A673 (cell line): ENCODE measurements around the gene KIF26A. TPM values are rescaled to one million over a fixed set of nuclear protein-coding genes. Genes with fewer than 3 reads are reported as not detected.
"Not testable (repeated sequence)": the region's sequence is repeated elsewhere in the genome, so short reads cannot be mapped to it uniquely, and the experiment has no call there.

ENCODE experiments used
- BruUV-seq: library from RNA; stranded (reverse); fragments of 400-500 nt; replicated peaks from 2 replicates; lab custom pipeline; 2021; lab: Mats Ljungman, UMichigan
- CTCF ChIA-PET: fragments of 300-600 bp; sonication (Branson Sonifier 250); formaldehyde crosslinking; loops from one replicate; lab custom pipeline; 2022; ENCODE audit warnings: antibody characterized with exemption; lab: Charles Lee
- POLR2A ChIA-PET: fragments of 300-600 bp; sonication (Branson Sonifier 250); formaldehyde crosslinking; loops from one replicate; lab custom pipeline; 2022; ENCODE audit warnings: antibody characterized with exemption; ENCODE audit not compliant: low non-redundant PET; lab: Charles Lee
- DNase-seq: peaks from one replicate; pipeline ENCODE4 v3.0.0-alpha.2; 2015; ENCODE audit warnings: low spot score
- H3K27ac ChIP-seq: fragments of 200-600 bp; sonication (generic); 2 replicates; pipeline ENCODE4 v1.5.1; 2016; ENCODE audit warnings: mixed run types, low read depth, mild to moderate bottlenecking, mixed read lengths, antibody characterized with exemption, low read length; ENCODE audit not compliant: poor library complexity, severe bottlenecking
- H3K27me3 ChIP-seq: fragments of 200-600 bp; sonication (generic); replicated peaks from 2 replicates; pipeline ENCODE4 v1.6.1; 2017; ENCODE audit warnings: mixed run types, low read depth, mild to moderate bottlenecking, mixed read lengths, antibody characterized with exemption, low read length; ENCODE audit not compliant: insufficient read depth, poor library complexity
- H3K36me3 ChIP-seq: fragments of 200-600 bp; sonication (generic); 2 replicates; pipeline ENCODE4 v1.6.1; 2016; ENCODE audit warnings: mixed run types, mild to moderate bottlenecking, mixed read lengths, antibody characterized with exemption, low read length; ENCODE audit not compliant: insufficient read depth, poor library complexity, severe bottlenecking
- H3K4me1 ChIP-seq: fragments of 200-600 bp; sonication (generic); 2 replicates; pipeline ENCODE4 v1.6.1; 2017; ENCODE audit warnings: mixed run types, mild to moderate bottlenecking, mixed read lengths, antibody characterized with exemption, low read length; ENCODE audit not compliant: insufficient read depth, poor library complexity, severe bottlenecking
- H3K4me3 ChIP-seq: fragments of 200-600 bp; sonication (generic); 2 replicates; pipeline ENCODE4 v1.5.1; 2016; ENCODE audit warnings: low read depth, mixed run types, mild to moderate bottlenecking, mixed read lengths, low read length; ENCODE audit not compliant: poor library complexity, severe bottlenecking
- H3K9me3 ChIP-seq: fragments of 200-600 bp; sonication (generic); 2 replicates; pipeline ENCODE4 v1.6.1; 2016; ENCODE audit warnings: mixed run types, low read depth, mild to moderate bottlenecking, mixed read lengths, antibody characterized with exemption, low read length; ENCODE audit not compliant: poor library complexity, severe bottlenecking
- EZH2 ChIP-seq: fragments of 200-600 bp; sonication (generic); IDR thresholded peaks from 2 replicates; pipeline ENCODE4 v1.6.1; 2017; ENCODE audit warnings: borderline replicate concordance, low read depth, mild to moderate bottlenecking, mixed read lengths, antibody characterized with exemption, low read length; ENCODE audit not compliant: poor library complexity, severe bottlenecking
- intact Hi-C: fragments of 100-400 bp; cut with micrococcal nuclease; formaldehyde crosslinking; loops from one replicate; pipeline ENCODE4 v1.10.0; 2022; ENCODE audit not compliant: unreplicated experiment
- total RNA-seq: library from RNA; stranded (reverse); gene quantifications from 2 replicates; pipeline ENCODE4 v1.2.3, GENCODE V29; 2021
- TF ChIP-seq, protein P1 (sequence below): fragments of 300-800, 200-600 bp; sonication (generic); conservative IDR thresholded peaks from 2 replicates; pipeline ENCODE4 v1.5.1; 2017; ENCODE audit warnings: low read depth, mild to moderate bottlenecking, antibody characterized with exemption, low read length, moderate library complexity, mixed read lengths

Gene KIF26A
- total RNA-seq, 1 experiment from 2014 or later, result 11.5 TPM

DNA sequence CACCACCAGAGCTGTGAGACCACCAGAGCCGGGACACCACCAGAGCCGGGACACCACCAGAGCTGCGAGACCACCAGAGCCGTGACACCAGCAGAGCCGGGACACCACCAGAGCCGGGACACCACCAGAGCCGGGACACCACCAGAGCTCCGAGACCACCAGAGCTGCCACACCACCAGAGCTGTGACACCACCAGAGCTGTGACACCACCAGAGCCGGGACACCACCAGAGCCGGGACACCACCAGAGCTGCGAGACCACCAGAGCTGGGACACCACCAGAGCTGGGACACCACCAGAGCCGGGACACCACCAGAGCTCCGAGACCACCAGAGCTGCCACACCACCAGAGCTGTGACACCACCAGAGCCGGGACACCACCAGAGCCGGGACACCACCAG, 70.7 kb downstream of the KIF26A start:
- intact Hi-C loops, H3K27ac ChIP-seq, DNase-seq, POLR2A ChIA-PET, H3K4me3 ChIP-seq, H3K36me3 ChIP-seq, H3K27me3 ChIP-seq, CTCF ChIA-PET, BruUV-seq, H3K9me3 ChIP-seq: not testable (repeated sequence)
- peaks cover 11% of the 10 kb centered on the region for H3K4me1 ChIP-seq

DNA sequence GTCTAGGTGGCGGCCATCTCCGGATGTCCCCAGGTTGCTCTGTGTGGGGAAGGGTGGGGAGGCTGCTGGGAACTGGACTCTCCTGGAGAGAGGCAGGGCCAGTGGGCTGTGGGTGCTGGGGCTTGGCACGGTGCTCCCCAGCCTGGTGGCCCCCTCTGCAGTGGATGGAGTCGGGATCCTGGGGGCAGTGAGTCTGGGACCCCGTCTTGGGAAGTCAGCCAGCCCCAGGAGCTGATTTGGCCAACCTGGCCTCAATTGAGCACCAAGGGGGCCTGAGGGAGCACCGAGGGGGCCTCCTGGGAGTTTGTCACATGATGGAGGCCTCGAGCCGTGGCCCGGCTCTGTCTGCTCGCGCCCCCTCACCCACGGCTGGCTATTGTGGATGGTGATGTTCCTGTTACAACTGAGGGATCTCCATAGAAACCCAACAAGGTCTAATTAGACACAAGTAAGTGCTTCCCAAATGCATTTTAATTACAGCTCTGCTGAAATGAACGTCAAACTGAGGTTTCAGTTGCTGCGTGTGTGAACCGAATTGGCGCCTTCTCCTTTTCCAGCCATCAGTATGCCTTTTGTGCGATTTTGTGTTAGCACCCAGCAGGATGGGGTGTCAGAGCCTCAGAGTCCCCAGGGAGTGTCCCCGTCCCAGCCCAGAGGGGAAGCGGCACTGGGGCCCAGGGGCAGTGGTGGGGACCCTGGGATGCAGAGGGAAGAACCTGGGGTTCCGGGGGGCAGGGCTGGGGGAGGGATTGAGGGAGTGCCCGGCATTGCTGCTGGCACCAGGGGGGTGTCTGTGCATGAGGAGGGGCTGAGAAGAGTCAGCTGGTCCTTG, 71.8 kb downstream of the KIF26A start:
- CTCF ChIA-PET, result no interaction called here

DNA sequence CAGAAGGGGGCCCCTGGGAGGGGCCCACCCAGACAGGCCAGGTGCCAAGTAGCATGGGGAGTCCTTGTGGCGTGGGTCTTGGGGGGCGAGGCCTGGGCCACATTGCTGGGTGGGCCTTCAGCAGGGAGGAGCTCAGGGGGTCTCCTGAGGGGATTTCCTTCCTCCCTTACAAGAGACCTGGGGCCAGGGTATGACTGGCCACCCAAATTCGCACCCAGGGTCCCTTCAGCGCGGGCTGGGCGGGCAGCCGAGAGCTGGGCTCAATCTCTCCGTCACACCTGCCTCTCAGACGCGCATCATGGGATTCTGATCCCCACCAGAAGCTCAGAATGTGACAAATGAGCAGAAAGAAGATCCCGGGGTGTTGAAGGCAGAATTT, 72.4 kb downstream of the KIF26A start:
- no peaks in the 10 kb centered on the region for H3K36me3 ChIP-seq
- intact Hi-C loops, result no loop called here
- peaks cover 11% of the 10 kb centered on the region for H3K4me1 ChIP-seq
- no peak for TF ChIP-seq EZH2
- TF ChIP-seq, protein P1, sequence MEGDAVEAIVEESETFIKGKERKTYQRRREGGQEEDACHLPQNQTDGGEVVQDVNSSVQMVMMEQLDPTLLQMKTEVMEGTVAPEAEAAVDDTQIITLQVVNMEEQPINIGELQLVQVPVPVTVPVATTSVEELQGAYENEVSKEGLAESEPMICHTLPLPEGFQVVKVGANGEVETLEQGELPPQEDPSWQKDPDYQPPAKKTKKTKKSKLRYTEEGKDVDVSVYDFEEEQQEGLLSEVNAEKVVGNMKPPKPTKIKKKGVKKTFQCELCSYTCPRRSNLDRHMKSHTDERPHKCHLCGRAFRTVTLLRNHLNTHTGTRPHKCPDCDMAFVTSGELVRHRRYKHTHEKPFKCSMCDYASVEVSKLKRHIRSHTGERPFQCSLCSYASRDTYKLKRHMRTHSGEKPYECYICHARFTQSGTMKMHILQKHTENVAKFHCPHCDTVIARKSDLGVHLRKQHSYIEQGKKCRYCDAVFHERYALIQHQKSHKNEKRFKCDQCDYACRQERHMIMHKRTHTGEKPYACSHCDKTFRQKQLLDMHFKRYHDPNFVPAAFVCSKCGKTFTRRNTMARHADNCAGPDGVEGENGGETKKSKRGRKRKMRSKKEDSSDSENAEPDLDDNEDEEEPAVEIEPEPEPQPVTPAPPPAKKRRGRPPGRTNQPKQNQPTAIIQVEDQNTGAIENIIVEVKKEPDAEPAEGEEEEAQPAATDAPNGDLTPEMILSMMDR, result no peak
- ChIA-PET CTCF (no interaction called here), POLR2A (no interaction called here)
- no TSS peak for BruUV-seq
- DNase-seq, result no peak
- no peak overlapping the region for H3K27ac ChIP-seq
- no peaks in the 10 kb centered on the region for H3K27me3 ChIP-seq
- no peak overlapping the region for H3K4me3 ChIP-seq
- no peaks in the 10 kb centered on the region for H3K9me3 ChIP-seq

More for the DNA sequence above, 71.8 kb downstream of the KIF26A start:
- intact Hi-C loops, result no loop called here
- no peaks in the 10 kb centered on the region for H3K36me3 ChIP-seq
- peaks cover 11% of the 10 kb centered on the region for H3K4me1 ChIP-seq
- no peak for DNase-seq
- TF ChIP-seq EZH2, result no peak
- TF ChIP-seq, protein P1, result no peak
- no TSS peak for BruUV-seq
- POLR2A ChIA-PET, result no interaction called here
- H3K4me3 ChIP-seq, result no peak overlapping the region
- H3K27ac ChIP-seq, result no peak overlapping the region
- no peaks in the 10 kb centered on the region for H3K27me3 ChIP-seq
- H3K9me3 ChIP-seq, result no peaks in the 10 kb centered on the region

DNA sequence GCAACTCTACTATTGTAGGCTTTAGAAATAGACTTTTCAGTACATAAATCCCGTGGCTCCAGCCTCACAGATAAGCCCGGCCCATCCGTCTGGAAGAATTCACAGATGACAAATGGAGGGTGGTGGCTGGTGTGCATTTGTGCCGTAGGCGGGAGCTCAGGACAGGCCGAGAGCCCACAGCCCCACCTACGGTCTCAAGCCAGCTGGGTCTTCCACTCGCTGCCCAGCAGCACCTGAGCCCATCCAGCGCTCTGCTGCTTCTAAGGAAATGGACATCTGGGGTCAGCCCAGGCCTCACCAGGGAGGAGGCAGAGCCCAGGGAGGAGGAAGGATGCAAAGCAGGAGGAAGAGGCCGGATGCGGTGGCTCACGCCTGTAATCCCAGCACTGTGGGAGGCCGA, 72.8 kb downstream of the KIF26A start:
- Histone ChIP-seq H3K4me1 (peaks cover 7% of the 10 kb centered on the region), H3K36me3 (no peaks in the 10 kb centered on the region), H3K27me3 (no peaks in the 10 kb centered on the region), H3K9me3 (no peaks in the 10 kb centered on the region), H3K27ac (no peak overlapping the region), H3K4me3 (no peak overlapping the region)
- POLR2A ChIA-PET, result no interaction called here
- TF ChIP-seq EZH2, result no peak
- TF ChIP-seq, protein P1, result no peak
- no TSS peak for BruUV-seq
- CTCF ChIA-PET, result no interaction called here
- DNase-seq, result no peak
- intact Hi-C loops, result no loop called here
